NCI-H524 treated with DMSO at 0.1 percent for 48 hours (cell line): Measurements from ENCODE around the gene FFAR4.
"Not testable (repeated sequence)": the region's sequence is repeated elsewhere in the genome, so short reads cannot be mapped to it uniquely, and the experiment has no call there.

Experiments used
- DNase-seq: peaks from one replicate; lab custom pipeline; 2025; lab: John Stamatoyannopoulos, UW

The FFAR4 gene

DNA sequence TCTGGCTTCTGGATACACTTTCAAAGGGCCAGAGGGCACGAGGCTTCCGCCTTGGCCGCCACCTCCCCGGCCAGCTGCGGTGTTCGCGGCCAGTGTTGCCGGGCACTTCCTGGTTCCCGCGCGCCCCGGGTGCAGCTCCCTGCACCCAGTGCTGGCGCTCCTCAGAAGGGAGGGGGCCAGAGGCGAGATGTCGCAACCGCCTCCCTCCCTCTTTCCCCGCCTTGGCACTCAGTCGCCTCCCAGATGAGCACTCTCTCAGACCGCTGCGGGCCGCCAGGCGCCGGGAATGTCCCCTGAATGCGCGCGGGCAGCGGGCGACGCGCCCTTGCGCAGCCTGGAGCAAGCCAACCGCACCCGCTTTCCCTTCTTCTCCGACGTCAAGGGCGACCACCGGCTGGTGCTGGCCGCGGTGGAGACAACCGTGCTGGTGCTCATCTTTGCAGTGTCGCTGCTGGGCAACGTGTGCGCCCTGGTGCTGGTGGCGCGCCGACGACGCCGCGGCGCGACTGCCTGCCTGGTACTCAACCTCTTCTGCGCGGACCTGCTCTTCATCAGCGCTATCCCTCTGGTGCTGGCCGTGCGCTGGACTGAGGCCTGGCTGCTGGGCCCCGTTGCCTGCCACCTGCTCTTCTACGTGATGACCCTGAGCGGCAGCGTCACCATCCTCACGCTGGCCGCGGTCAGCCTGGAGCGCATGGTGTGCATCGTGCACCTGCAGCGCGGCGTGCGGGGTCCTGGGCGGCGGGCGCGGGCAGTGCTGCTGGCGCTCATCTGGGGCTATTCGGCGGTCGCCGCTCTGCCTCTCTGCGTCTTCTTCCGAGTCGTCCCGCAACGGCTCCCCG, at the start of gene FFAR4:
TSS of gene FFAR4 (plus strand) at position 231 of the 842 bp plus-strand sequence. CDS start at position 287, 56 bp downstream.
- DNase-seq, result no peak

DNA sequence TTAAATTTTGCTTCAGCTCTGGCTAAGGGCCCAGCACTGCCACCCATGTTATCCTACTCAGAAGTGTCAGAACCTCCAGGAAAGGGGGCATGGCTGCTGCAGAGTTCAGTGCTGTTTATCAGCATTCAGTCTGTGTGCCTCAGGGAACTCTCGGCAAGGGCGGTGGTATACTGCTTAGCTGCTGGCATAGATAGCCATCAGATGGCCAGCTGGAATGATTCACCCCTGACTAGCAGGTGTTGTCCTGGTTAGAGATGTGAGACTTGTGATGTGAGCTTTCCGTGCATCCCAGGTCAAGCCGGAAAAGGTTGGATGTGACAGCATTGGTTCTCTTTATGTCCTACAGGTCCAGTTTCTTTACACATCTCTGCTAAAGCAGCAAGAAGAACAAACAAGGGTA, 47.9 kb upstream of the FFAR4 start:
- no peak for DNase-seq

DNA sequence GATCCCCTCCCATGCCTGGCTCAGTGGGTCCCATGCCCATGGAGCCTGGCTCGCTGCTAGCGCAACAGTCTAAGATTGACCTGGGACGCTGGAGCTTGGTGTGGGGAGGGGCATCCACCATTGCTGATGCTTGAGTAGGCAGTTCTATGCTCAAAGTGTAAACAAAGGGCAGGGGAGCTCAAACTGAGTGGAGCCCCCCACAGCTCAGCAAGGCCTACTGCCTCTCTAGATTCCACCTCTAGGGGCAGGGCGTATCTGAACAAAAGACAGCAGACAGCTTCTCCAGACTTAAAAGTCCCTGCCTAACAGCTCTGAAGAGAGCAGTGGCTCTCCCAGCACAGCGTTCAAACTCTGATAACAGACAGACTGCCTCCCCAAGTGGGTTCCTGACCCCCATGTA, 31.2 kb upstream of the FFAR4 start:
- DNase-seq, result no peak

DNA sequence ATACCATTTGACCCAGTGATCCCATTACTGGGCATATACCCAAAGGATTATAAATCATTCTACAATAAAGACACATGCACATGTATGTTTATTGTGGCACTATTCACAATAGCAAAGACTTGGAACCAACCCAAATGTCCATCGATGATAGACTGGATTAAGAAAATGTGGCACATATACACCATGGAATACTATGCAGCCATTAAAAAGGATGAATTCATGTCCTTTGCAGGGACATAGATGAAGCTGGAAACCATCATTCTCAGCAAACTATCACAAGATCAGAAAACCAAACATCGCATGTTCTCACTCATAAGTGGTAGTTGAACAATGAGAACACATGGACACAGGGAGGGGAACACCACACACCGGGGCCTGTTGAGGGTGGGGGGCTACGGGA, 25.6 kb upstream of the FFAR4 start:
- not testable (repeated sequence) for DNase-seq

DNA sequence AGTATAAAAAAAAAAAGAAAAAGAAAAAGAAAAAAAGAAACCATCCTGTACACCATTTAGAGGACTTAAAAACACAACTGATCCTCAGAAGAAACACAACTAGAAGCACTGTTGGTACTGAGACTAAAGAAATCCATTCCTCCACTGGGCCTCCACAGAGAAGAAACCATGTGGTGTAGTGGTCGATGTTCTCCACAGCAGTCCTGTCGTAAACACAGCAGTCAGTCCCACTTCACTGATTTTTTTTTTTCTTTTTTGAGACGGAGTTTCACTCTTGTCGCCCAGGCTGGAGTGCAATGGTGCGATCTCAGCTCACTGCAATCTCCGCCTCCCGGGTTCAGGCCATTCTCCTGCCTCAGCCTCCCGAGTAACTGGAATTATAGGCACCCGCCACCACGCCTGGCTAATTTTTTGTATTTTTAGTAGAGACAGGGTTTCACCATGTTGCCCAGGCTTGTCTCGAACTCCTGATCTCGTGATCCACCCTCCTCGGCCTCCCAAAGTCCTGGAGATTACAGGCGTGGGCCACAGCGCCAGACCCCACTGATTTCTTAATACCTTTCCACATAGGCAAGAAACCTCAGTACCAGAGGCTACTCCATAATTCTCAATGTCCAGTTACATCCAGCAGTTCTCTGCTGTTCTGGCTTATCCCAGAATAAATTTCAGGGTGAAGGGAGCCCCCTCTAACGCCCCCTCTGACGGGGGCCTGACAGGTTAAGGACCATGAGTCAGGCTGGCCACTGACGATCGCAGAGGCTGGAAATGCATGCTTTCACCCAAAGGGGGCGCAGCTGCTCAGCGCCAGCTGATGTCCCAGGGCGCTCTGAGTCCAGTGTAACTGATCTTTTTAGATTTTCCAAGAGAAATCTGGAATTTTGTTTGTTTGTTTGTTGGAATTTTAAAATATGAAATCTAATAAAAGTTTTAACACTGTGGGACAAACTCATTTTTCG, 24.8 kb upstream of the FFAR4 start:
- no peak for DNase-seq

DNA sequence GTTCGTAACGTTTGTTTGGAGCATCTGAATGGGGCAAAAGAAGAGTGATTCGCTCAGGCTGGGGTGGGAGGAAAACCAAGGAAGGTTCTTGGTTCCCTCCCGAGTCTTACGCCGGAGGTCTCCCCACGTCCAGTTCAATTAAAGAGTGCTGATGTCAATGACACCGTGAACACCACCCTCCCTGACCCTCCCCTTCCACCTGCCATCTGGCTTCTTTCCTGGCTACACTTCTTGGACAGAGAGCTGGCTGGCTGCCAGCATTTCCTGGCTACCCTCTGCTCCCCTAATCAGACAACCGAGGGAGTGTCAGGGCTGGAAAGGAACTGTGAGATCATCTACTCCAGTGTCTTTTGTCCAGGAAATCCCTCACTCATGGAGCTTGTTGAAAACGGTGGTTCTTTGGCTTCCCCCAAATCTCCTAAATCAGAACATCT, 24.1 kb upstream of the FFAR4 start:
- DNase-seq, result peak; percentile 61

DNA sequence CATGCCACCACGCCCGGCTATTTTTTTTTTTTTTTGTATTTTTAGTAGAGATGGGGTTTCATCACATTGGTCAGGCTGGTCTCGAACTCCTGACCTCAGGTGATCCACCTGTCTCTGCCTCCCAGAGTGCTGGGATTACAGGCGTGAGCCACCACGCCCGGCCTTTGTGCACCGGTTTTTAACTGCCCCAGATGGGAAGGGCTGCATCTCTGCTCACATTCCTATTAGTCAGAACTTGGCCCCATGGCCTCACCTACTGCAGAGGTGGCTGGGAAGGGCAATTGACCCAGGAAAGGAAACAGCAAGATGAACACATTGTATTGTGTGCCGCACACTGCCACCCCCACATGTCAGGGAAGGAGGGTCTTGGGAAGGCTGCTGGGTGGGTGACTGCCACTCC, 19.5 kb upstream of the FFAR4 start:
- not testable (repeated sequence) for DNase-seq

DNA sequence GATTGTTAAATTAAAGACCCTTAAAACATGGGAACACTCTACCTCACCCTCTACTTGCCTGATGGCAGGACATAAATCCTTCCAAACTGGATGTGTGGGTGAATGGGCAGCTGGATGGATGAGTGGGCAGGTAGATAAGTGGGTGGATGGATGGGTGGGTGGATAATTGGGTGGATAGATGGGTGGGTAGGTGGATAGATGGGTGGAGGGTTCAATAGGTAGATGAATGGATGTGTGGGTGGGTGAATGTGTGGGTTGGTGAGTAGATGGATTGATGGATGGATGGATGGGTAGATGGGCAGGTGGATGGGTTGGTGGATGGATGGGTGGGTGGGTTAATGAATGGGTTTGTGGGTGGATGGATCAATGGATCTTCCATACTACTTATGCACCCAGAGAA, 18.9 kb upstream of the FFAR4 start:
- DNase-seq, result no peak

DNA sequence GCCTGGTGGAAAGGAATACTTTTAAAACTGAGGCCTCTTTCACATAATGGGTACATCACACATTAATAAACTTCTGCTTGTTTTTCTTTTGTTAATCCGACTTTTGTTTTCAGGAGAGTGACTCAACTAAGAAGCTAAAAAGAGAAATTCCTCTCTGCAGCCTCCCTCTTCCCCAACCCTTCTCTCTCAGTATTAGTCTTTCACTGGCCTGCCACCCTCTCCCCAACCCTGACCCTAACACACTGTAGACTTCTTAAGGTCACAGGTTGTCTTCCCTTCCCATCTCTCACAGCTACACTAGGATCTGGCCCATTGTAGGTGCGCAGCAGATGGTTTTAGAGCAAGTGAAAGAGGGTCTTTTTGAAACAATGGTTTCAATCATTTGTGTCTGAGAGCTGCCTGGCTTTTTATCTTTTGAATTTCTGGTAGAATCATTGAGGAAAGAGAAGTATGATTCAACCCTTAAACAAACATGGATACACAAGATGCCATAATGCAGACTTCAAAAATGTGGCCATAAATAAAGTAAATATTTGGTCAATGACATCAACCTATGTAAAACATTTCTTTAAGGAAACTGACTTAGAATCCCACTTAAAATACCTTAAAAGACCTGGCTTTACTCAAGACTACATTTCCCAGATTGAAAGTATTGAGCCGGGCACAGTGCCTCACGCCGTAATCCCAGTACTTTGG, 17.9 kb upstream of the FFAR4 start:
- no peak for DNase-seq

DNA sequence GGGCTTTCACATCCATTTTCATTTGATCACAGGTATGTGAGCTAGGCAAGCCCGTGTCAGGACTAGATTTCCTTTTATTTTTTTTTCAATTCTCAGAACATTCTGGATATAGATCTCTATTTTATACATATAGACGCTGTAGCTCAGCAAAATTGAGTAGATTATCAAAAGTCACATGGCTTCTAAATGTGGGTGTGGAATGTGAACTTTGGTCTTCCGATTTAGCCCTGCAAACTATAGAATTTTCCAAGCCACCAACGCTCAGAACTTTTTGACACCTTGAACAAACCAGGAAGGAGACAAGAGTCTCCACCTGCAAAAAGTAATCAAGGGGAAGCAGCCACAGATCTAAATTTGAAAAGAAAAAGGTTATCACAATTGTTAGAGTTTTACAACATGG, 15.9 kb upstream of the FFAR4 start:
- DNase-seq, result no peak

DNA sequence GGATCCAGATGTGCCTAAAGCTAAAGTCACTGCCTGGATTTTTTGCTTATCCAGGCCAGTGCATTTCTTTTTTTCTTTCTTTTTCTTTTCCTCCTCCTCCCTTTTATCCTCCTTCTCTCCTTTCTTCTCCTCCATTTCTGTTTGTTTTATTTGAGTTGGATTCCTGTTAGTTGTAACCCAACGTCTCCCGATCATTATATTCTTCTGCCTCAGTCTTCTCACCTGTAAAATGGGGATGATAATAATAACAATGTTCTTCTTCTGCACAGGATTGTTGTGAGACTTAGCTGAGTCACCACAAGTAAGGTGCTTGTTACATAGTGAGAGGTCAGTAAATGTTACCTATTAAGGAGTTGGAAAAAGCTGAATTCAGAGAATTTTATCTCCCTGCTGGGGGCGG, 13.7 kb upstream of the FFAR4 start:
- DNase-seq, result no peak

DNA sequence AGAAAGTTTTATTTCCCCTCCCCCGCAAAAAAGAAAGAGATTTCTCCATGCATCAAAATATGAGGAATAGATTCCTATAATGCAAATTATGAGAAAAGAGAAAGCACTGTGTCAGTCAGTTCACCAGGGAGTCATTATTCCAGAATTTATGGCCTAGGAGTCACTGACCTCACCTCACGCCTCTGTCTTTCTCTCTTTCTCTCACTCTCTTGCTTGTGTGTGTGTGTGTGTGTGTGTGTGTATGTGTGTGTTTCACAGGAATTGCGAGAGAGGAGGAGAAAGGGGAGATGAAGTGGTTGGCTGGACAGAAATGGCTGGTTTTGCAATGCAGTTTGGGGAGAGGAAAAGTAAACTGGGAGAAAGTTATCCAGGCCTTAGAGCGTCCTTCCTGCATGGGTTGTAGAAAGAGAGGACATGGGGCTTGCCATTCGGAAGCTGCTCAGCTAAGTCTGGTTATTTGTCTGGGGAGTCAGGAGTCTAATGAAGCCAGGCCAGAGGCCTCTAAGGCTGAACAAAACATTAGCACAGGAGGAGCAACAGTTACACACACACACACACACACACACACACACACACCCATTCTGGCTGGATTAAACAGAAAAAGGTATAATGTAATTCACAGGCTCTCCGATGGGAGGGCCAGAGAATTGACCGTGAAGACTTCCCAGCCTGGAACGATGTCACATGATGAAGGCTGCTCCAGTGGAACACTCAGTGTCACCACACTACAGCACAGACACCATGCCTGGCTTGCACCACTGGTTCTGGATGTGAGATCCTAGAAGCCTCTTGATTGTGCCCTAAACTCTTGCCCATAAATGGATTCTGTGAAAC, 12.8 kb upstream of the FFAR4 start:
- DNase-seq, result no peak

DNA sequence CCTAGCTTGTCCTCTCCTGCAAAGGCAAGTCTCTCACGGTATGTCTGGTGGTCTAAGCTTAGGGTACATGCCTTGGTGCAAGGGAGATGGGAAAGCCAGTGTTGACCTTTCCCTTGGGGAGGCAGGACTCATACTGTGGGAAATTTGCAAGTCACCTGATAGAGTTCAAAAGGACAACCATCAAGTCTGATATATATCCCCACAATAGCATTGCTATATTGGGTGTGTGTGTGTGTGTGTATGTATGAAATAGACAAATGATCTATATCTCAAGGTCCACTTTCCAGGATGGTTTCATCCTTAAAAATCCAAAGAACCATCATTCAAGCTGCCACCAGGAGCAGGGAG, 12.2 kb upstream of the FFAR4 start:
- DNase-seq, result no peak

DNA sequence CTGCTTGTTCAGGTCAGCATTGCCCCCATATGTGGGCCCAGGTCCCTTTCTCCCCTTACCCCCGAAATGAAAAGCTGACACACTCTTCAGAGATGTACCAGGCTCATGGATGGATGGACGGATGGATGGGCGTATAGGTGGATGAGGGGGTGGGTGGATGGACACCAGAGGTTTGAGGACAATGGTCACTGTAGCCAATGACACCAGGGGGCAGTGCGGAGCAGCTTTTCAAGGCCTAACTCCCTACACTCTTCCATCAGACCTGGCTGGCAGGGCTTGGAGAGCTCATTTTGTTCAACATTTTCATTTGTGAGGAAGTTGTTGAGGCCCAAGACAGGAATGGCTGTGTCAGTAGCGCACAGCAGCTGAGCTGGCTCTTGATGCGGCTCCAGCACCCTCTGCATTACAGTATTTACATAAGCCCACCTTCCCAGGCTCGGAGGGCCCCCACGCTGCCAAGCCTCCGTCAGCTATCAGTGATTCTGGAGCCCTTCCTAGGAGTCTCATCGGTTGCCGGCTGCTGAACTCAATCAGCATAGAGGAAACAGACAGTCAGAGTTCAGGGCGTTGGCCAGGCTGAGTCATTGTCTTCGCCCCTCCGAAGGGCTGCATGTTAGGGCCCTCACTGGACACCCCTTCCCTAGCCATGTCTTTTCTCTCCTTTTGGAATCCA, 11.6 kb upstream of the FFAR4 start:
- DNase-seq, result no peak

DNA sequence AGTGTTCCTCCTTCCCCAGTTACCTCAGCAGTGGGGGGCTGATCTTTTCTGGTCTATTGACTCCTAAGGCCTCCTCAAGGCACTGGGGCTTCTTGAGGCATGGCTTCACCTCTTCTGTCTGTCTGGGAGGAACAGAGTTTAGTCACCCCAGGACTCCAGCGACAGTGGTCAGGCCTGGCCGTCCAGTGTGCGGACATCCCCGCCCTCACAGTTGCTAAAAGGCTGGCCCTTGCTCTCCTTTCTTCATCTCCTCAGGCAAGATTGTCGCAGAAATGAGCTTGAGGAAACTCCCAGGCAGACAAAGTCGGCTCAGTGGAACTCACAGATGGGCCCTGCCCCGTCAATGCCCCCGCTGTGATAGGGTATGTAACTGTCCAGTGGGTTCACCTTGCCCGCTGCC, 7.0 kb upstream of the FFAR4 start:
- DNase-seq, result no peak

DNA sequence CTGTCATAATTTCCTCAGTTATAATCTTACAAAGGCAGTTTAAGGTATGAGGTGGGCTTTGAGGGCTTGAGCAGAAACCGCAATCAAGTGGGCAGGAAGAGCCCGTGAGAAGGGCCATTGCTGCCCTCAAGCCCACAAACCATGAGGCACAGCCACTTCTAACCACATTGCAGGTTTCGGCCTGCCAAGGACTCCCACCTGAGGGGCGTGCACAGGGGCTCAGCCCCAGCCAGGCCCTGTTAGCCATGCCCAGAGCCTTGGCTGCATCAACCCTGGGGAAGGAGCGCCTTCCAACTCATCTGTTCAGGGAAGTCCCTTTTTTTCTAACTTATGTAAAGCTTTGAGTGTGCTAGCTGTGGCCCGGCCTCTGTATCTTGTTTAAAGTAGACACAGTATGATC, 5.9 kb upstream of the FFAR4 start:
- no peak for DNase-seq

DNA sequence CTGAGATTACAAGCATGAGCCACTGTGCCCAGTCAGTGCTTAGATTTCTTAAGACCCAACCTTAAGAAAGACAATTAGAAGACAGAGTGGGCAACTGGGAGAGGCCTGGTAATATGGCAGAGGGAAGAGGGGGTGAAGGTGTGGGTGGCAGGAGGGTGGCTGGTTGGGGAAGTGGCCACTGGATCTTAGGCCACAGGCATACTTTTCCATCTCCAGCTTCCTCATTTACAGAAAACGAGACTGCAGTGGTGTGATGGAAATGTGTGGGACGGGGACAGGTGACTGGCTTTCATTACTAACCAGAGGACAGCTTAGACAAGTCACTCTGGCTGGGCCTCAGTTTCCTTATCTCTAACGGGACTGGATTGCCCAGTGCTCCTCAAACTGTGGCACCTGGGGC, 1.0 kb upstream of the FFAR4 start:
- no peak for DNase-seq

DNA sequence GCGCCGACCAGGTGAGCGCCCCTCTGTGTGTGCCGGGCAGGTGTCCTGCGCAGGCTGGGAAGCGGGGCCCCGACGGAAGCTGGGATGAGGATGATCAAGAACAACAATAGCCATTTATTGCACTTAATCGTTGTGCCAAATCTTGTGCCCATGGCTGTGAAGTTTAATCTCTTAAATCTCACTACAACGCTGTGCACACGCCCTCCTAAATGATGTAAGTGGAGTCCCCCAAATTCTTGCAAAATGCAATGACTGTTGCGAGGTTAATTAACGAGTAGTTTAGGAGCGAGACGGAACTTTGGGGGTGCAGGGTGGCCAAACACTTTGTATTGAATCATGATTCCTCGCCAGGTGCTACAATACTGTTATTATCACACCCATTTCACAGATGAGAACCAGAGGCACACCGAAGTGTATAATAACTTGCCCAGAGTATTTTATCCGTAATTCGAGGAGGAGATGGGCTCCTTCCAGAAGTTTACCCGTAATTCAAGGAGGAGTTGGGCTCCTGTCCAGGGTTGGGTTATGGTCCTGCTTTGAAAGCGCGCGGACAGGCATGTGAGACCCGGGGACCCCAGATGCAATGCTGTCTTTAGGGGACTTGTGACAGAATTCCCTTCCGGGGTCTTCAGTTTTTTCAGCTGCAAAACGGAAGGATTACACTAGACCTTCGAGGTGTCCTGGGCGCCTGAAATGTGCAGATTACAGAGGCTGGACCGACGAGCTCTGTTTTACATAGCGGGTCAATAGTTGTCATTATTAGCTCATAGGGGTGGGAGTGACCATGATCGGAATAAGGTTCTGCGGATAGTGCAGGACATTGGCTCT, 1.0 kb downstream of the FFAR4 start:
- DNase-seq, result no peak

DNA sequence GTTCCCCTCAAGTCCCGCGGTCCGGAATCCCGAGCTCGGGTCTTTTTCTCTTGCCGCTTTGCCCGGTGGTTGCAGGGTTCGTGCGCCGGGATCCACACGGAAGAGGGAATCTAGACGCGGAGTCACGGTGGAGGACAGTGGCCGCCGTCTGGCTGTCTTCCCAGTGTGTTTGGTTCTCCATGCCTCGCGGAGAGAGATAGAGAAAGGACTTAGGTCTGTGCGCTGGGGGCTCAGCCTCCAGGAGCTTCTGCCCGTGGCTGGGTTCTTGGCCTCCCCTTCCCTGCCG, 1.6 kb downstream of the FFAR4 start:
- DNase-seq, result no peak

DNA sequence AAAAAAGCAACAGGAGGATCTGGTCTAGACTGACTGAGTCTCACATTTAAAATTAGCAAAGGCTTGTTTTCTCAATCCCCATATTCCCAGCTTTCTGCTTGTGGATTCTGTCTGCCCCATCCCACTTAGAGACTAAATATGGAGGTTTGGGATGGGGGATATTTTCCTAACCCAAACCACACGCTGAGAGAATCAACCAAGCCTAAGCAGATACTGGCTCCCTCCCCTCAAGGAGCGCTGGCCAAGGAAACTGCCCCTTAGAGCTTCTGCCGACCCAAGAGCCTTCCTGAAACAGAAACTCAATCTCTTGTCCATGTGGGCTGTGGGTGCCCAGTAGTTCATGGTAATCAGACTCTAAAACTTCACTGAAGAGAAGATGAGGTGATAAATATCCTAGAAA, 3.9 kb downstream of the FFAR4 start:
- no peak for DNase-seq
